Heart left ventricle (tissue), 16 donors: ENCODE results near the gene MAP6. TPM values are rescaled to one million over a fixed set of nuclear protein-coding genes. Genes with fewer than 3 reads are reported as not detected.

ENCODE experiments used
- ATAC-seq, 4 donors: fragments of 200-7000 bp; cut with Tn5 transposase; one replicate each; pipeline ENCODE4 v1.9.1; 2020 to 2022; ENCODE audit warnings: moderate library complexity in 4 of 4, mild to moderate bottlenecking in 3 of 4, moderate number of reproducible peaks in 1 of 4
- DNase-seq, 5 donors: peaks; one replicate each; pipeline ENCODE4 v3.0.0-alpha.2; 2020
- H3K27ac ChIP-seq, 12 donors: fragments of 200-600 bp; sonication (generic) in 4 of 12; one replicate each; pipeline versions ENCODE4 v1.5.0 to v1.8.0; 2016 to 2022; ENCODE audit warnings: mild to moderate bottlenecking in 2 of 12
- H3K27me3 ChIP-seq, 9 donors: fragments of 200-600 bp; sonication (generic) in 2 of 9; one replicate each; pipeline versions ENCODE4 v1.5.1 to v1.8.0; 2016 to 2022; ENCODE audit warnings: mild to moderate bottlenecking in 3 of 9
- H3K36me3 ChIP-seq, 9 donors: fragments of 200-600 bp; sonication (generic) in 2 of 9; one replicate each; pipeline versions ENCODE4 v1.5.0 to v1.8.0; 2018 to 2022; ENCODE audit warnings: mild to moderate bottlenecking in 2 of 9
- H3K4me1 ChIP-seq, 12 donors: fragments of 200-600 bp; sonication (generic) in 4 of 12; one replicate each; pipeline versions ENCODE4 v1.5.0 to v1.8.0; 2016 to 2022; ENCODE audit warnings: mild to moderate bottlenecking in 3 of 12
- H3K4me3 ChIP-seq, 12 donors: fragments of 200-600 bp; sonication (generic) in 4 of 12; one replicate each; pipeline versions ENCODE4 v1.5.0 to v1.8.0; 2017 to 2022; ENCODE audit warnings: mild to moderate bottlenecking in 9 of 12, moderate library complexity in 4 of 12
- H3K9me3 ChIP-seq, 12 donors: fragments of 200-600 bp; sonication (generic) in 4 of 12; one replicate each; pipeline versions ENCODE4 v1.5.0 to v1.8.0; 2016 to 2022; ENCODE audit warnings: mild to moderate bottlenecking in 1 of 12
- CTCF ChIP-seq, 12 donors: fragments of 200-600 bp; sonication (generic) in 4 of 12; IDR thresholded peaks; one replicate each; pipeline versions ENCODE4 v1.5.0 to v1.8.0; 2018 to 2022; ENCODE audit warnings: antibody characterized with exemption in 12 of 12, mild to moderate bottlenecking in 5 of 12
- POLR2A ChIP-seq, 2 donors: fragments of 450-650 bp; IDR thresholded peaks; one replicate each; pipeline ENCODE4 v1.6.1; 2017; ENCODE audit warnings: antibody characterized with exemption in 2 of 2, mild to moderate bottlenecking in 2 of 2, moderate library complexity in 2 of 2
- WGBS, 4 donors: extraction: QIAGEN DNeasy Blood & Tissue Kit in 2 of 4; methylation state at CpG; one replicate each; pipeline versions ENCODE4 v1.1.5 to v1.1.7; 2013 to 2018; 5-methylcytosine and 5-hydroxymethylcytosine counted together
- intact Hi-C, 10 donors: fragments of 100-400 bp; cut with DNase I; formaldehyde crosslinking; loops; one replicate each; pipeline versions ENCODE4 v1.11.1 to v1.14.2; 2022
- polyA plus RNA-seq, 2 donors: library from polyadenylated mRNA; stranded (reverse); fragments of 200-250 nt; gene quantifications; one replicate each; pipeline ENCODE4 v1.2.3, GENCODE V29; 2013
- total RNA-seq, 9 donors: library from RNA; depleted of rRNA in 2 of 9; stranded (reverse); fragments of >200 nt in 2 of 9; fragmentation: NEBNext Ultra II Directional in 3 of 9; extraction: Animal tissue kit (Norgen Biotek cat#: 25700) in 3 of 9; gene quantifications; one replicate each; pipeline versions ENCODE4 v1.1.0 to v1.2.4, GENCODE V29; 2016 to 2023
- donor health status: ischemic (EF 13 %, LVEDD 7.1; RV severe dilation, severe dysfunction).
- donor health status: healthy with polysubstance abuse.
- donor health status: DM: no; HTN: yes; CAD: no.
- donor health status: DM: no; HTN: no; CAD: no.
- donor health status: ischemic (EF 25% LVEDD 6.9; RV normal size, moderate dysfunction).
- donor health status: ischemic (EF 25% LVEDD 5.7; RV mildly dilated, moderate dysfunction).
- donor health status: healthy.
- donor health status: DM: yes; HTN: yes; CAD: no.
- donor health status: ischemic (EF 35%, LVEDD 5.7; RV mildly dilated, moderate dysfunction).
- donor health status: nonischemic (EF 11% LVEDD 7.7; RV severe dilation, severe dysfunction).
- donor health status: DM: yes; HTN: yes; CAD: no.
- donor health status: PGD.
- donor health status: ischemic (EF 29% LVEDD 5.4; RV normal size, mild dysfunction).
- donor health status: nonischemic (EF 23%, LVEDD 6.1; RV moderate dilation, normal function).

MAP6 gene
- total and polyA plus RNA-seq, 11 donors = 0.98 to 10.0 (median 4.8) TPM

GRCh38 chr11:75576499-75576918 is 92.3 kb downstream of the MAP6 start:
- intact Hi-C loops = loop anchor here in 4 of 10 donors (2.0 kb wide), 2 partner anchors 28 to 30 kb away; no protein-coding TSS in a partner anchor
- Histone ChIP-seq H3K36me3 (peaks cover 0 to 32% (median 27%) of the 10 kb centered on the region in 9 donors), H3K27me3 (no peaks in the 10 kb centered on the region), H3K27ac (peak overlapping the region in 3 of 12 donors; percentile 2 to 53 (median 24)), H3K4me3 (no peak overlapping the region), H3K4me1 (peaks cover 0 to 25% (median 15%) of the 10 kb centered on the region in 12 donors), H3K9me3 (no peaks in the 10 kb centered on the region)
- ATAC-seq (peak; percentile 21 to 58 (median 26)), DNase-seq (peak in 1 of 5 donors; percentile 67)
- TF ChIP-seq POLR2A (IDR thresholded peaks at IDR 0.05) (no peak), CTCF (IDR thresholded peaks at IDR 0.05) (no peak)
- WGBS, 4 donors = 29 to 39% (median 38%) methylated on average over 8 of the region's 8 CpGs

GRCh38 chr11:75576017-75576416 is 92.8 kb downstream of the MAP6 start:
- 75 to 88% (median 80%) methylated on average over 6 of the region's 6 CpGs for WGBS, 4 donors
- Histone ChIP-seq H3K27ac (no peak overlapping the region), H3K27me3 (no peaks in the 10 kb centered on the region), H3K4me3 (no peak overlapping the region), H3K36me3 (peaks cover 0 to 37% (median 32%) of the 10 kb centered on the region in 9 donors), H3K4me1 (peaks cover 0 to 27% (median 15%) of the 10 kb centered on the region in 12 donors), H3K9me3 (no peaks in the 10 kb centered on the region)
- no peak for TF ChIP-seq CTCF (IDR thresholded peaks at IDR 0.05)
- TF ChIP-seq POLR2A (IDR thresholded peaks at IDR 0.05) = no peak
- intact Hi-C loops = loop anchor here in 4 of 10 donors (2.0 kb wide), 2 partner anchors 27 to 29 kb away; no protein-coding TSS in a partner anchor
- DNase-seq (no peak), ATAC-seq (no peak)

- no peak overlapping the region for H3K4me3 ChIP-seq
- no peaks in the 10 kb centered on the region for H3K9me3 ChIP-seq
- WGBS, 4 donors = 70 to 76% (median 73%) methylated on average over 12 of the region's 12 CpGs
- DNase-seq (no peak), ATAC-seq (peak in 3 of 4 donors; percentile 3 to 19 (median 11))
- H3K27me3 ChIP-seq = no peaks in the 10 kb centered on the region
- no peak for TF ChIP-seq POLR2A (IDR thresholded peaks at IDR 0.05)
- TF ChIP-seq CTCF (IDR thresholded peaks at IDR 0.05) = peak in 7 of 12 donors; percentile 16 to 24 (median 19)
- peaks cover 0 to 38% (median 19%) of the 10 kb centered on the region in 12 donors for H3K4me1 ChIP-seq
- H3K36me3 ChIP-seq = peaks cover 0 to 47% (median 42%) of the 10 kb centered on the region in 9 donors
- peak overlapping the region in 1 of 12 donors; percentile 43 for H3K27ac ChIP-seq
- intact Hi-C loops = loop anchor here in 3 of 10 donors (2.0 kb wide), 2 partner anchors 26 to 28 kb away; no protein-coding TSS in a partner anchor
Observed at GRCh38 chr11:75574698-75575602, 93.9 kb downstream of the MAP6 start.

GRCh38 chr11:75572744-75573143 is 96.1 kb downstream of the MAP6 start:
- Histone ChIP-seq H3K4me1 (peaks cover 0 to 58% (median 34%) of the 10 kb centered on the region in 12 donors), H3K27me3 (no peaks in the 10 kb centered on the region), H3K36me3 (peaks cover 4 to 69% (median 64%) of the 10 kb centered on the region in 9 donors), H3K4me3 (no peak overlapping the region), H3K9me3 (no peaks in the 10 kb centered on the region), H3K27ac (peak overlapping the region in 3 of 12 donors; percentile 17 to 40 (median 19))
- no peak for DNase-seq
- intact Hi-C loops = no loop called here
- WGBS, 4 donors = 38 to 49% (median 48%) methylated on average over 8 of the region's 8 CpGs
- peak in 1 of 4 donors; percentile 4 for ATAC-seq
- TF ChIP-seq CTCF (IDR thresholded peaks at IDR 0.05) = no peak
- no peak for TF ChIP-seq POLR2A (IDR thresholded peaks at IDR 0.05)
